IMR-90 (cell line): ENCODE measurements around the gene CD2AP. TPM values are rescaled to one million over a fixed set of nuclear protein-coding genes. Genes with fewer than 3 reads are reported as not detected.

ENCODE experiments used
- ATAC-seq: fragments of 200-7000 bp; cut with Tn5 transposase; 2 replicates; pipeline ENCODE4 v1.9.1; 2020; ENCODE audit warnings: low read depth, mild to moderate bottlenecking, moderate library complexity
- BruUV-seq: library from RNA; stranded (reverse); fragments of 400-500 nt; replicated peaks from 2 replicates; lab custom pipeline; 2021; lab: Mats Ljungman, UMichigan
- CTCF ChIA-PET: fragments of 300-600 bp; formaldehyde crosslinking; extraction: SDS; loops from one replicate; lab custom pipeline; 2021; ENCODE audit warnings: antibody characterized with exemption; lab: Yijun Ruan, JAX
- POLR2A ChIA-PET: fragments of 300-600 bp; sonication (Branson Sonifier 250); formaldehyde crosslinking; loops from one replicate; lab custom pipeline; 2022; ENCODE audit warnings: antibody characterized with exemption; ENCODE audit not compliant: unreplicated experiment; lab: Charles Lee
- DNase-seq: peaks from one replicate; pipeline ENCODE4 v3.0.0; 2013
- H2AFZ ChIP-seq: replicated peaks from 2 replicates; pipeline ENCODE3; 2013; ENCODE audit warnings: low read length, mild to moderate bottlenecking; ENCODE audit not compliant: poor library complexity
- H2AK5ac ChIP-seq: 2 replicates; pipeline ENCODE4 v1.6.1; 2013; ENCODE audit warnings: low read depth, low read length, inconsistent platforms
- H2AK9ac ChIP-seq: replicated peaks from 2 replicates; pipeline ENCODE3; 2013; ENCODE audit warnings: mild to moderate bottlenecking, low read depth, low read length, moderate library complexity; ENCODE audit not compliant: poor library complexity
- H2BK120ac ChIP-seq: 2 replicates; pipeline ENCODE4 v1.6.1; 2013; ENCODE audit warnings: low read depth, low read length, inconsistent platforms
- H2BK15ac ChIP-seq: 3 replicates; pipeline ENCODE4 v1.6.1; 2013; ENCODE audit warnings: low read depth, low read length, inconsistent platforms
- H2BK20ac ChIP-seq: 2 replicates; pipeline ENCODE4 v1.6.1; 2013; ENCODE audit warnings: low read depth, mild to moderate bottlenecking, inconsistent platforms, low read length, moderate library complexity
- H2BK5ac ChIP-seq: 2 replicates; pipeline ENCODE4 v1.6.1; 2013; ENCODE audit warnings: mild to moderate bottlenecking, low read depth, low read length, inconsistent platforms; ENCODE audit not compliant: poor library complexity, severe bottlenecking
- H3K14ac ChIP-seq: replicated peaks from 2 replicates; pipeline ENCODE4 v1.6.1; 2013; ENCODE audit warnings: low read depth, low read length, inconsistent platforms
- H3K18ac ChIP-seq: 2 replicates; pipeline ENCODE4 v1.6.1; 2013; ENCODE audit warnings: low read depth, low read length, control low read depth
- H3K23ac ChIP-seq: 2 replicates; pipeline ENCODE4 v1.6.1; 2013; ENCODE audit warnings: low read depth, low read length, inconsistent platforms
- H3K27ac ChIP-seq: 2 replicates; pipeline ENCODE4 v1.5.1; 2013; ENCODE audit warnings: mild to moderate bottlenecking, control low read depth, low read length; ENCODE audit not compliant: insufficient read depth
- H3K27me3 ChIP-seq: 2 replicates; pipeline ENCODE4 v1.6.1; 2013; ENCODE audit warnings: low read length; ENCODE audit not compliant: control insufficient read depth, insufficient read depth
- H3K36me3 ChIP-seq: 2 replicates; pipeline ENCODE4 v1.6.1; 2013; ENCODE audit warnings: low read length, mixed read lengths; ENCODE audit not compliant: control insufficient read depth, insufficient read depth
- H3K4ac ChIP-seq: 2 replicates; pipeline ENCODE4 v1.6.1; 2013; ENCODE audit warnings: low read depth, low read length, inconsistent platforms
- H3K4me1 ChIP-seq: 2 replicates; pipeline ENCODE4 v1.6.1; 2013; ENCODE audit warnings: low read length, mixed read lengths; ENCODE audit not compliant: control insufficient read depth, insufficient read depth
- H3K4me2 ChIP-seq: 2 replicates; pipeline ENCODE4 v1.6.1; 2013; ENCODE audit warnings: low read depth, mild to moderate bottlenecking, control low read depth, low read length, moderate library complexity
- H3K4me3 ChIP-seq: 2 replicates; pipeline ENCODE4 v1.5.1; 2013; ENCODE audit warnings: low read depth, mild to moderate bottlenecking, control low read depth, low read length, moderate library complexity; ENCODE audit not compliant: insufficient read depth
- H3K56ac ChIP-seq: 2 replicates; pipeline ENCODE4 v1.6.1; 2013; ENCODE audit warnings: low read length, inconsistent platforms; ENCODE audit not compliant: insufficient read depth; ENCODE audit errors: extremely low read depth
- H3K79me1 ChIP-seq, 2 experiments: 2 replicates each; pipeline ENCODE4 v1.6.1; 2013; ENCODE audit warnings: low read length in 2 of 2, inconsistent platforms in 1 of 2, low read depth in 1 of 2
- H3K9ac ChIP-seq: 2 replicates; pipeline ENCODE4 v1.6.1; 2013; ENCODE audit warnings: low read depth, low read length, control low read depth
- H3K9me1 ChIP-seq: 2 replicates; pipeline ENCODE4 v1.6.1; 2013; ENCODE audit warnings: low read length, inconsistent platforms; ENCODE audit not compliant: insufficient read depth
- H3K9me3 ChIP-seq: 2 replicates; pipeline ENCODE4 v1.6.1; 2013; ENCODE audit warnings: low read length; ENCODE audit not compliant: control insufficient read depth, insufficient read depth
- H4K20me1 ChIP-seq: 2 replicates; pipeline ENCODE4 v1.6.1; 2013; ENCODE audit warnings: low read length, inconsistent platforms; ENCODE audit not compliant: insufficient read depth
- H4K5ac ChIP-seq: 2 replicates; pipeline ENCODE4 v1.6.1; 2013; ENCODE audit warnings: mild to moderate bottlenecking, low read depth, low read length, control low read depth
- H4K8ac ChIP-seq, 2 experiments: 2 replicates each; pipeline ENCODE4 v1.6.1; 2013; ENCODE audit warnings: low read depth in 2 of 2, low read length in 2 of 2, control low read depth in 1 of 2, inconsistent platforms in 1 of 2
- H4K91ac ChIP-seq: 2 replicates; pipeline ENCODE4 v1.6.1; 2013; ENCODE audit warnings: low read depth, low read length, inconsistent platforms; ENCODE audit not compliant: insufficient read depth
- CHD1 ChIP-seq: IDR thresholded peaks from 2 replicates; pipeline ENCODE4 v1.6.1; 2012; ENCODE audit warnings: low read depth, low read length, improper control_type of control experiment
- ELK1 ChIP-seq: fragments of 150-350 bp; IDR thresholded peaks from 2 replicates; pipeline ENCODE4 v1.6.1; 2016; ENCODE audit warnings: low read depth, mild to moderate bottlenecking, low read length, moderate library complexity, borderline replicate concordance
- MAFK ChIP-seq: IDR thresholded peaks from 2 replicates; pipeline ENCODE4 v1.6.1; 2012; ENCODE audit warnings: low read depth, low read length, improper control_type of control experiment
- MXI1 ChIP-seq: IDR thresholded peaks from 2 replicates; pipeline ENCODE4 v1.6.1; 2012; ENCODE audit warnings: low read depth, mild to moderate bottlenecking, low read length, moderate library complexity, borderline replicate concordance
- NFE2L2 ChIP-seq: fragments of 150-350 bp; IDR thresholded peaks from 2 replicates; pipeline ENCODE4 v1.6.1; 2016; ENCODE audit warnings: low read depth, mild to moderate bottlenecking, low read length
- POLR2A ChIP-seq: IDR thresholded peaks from 2 replicates; pipeline ENCODE4 v1.6.1; 2012; ENCODE audit warnings: mild to moderate bottlenecking, low read depth, low read length
- RAD21 ChIP-seq: IDR thresholded peaks from 2 replicates; pipeline ENCODE4 v1.6.1; 2012; ENCODE audit warnings: low read length, improper control_type of control experiment
- RCOR1 ChIP-seq: IDR thresholded peaks from 2 replicates; pipeline ENCODE4 v1.6.1; 2012; ENCODE audit warnings: mild to moderate bottlenecking, low read length, improper control_type of control experiment; ENCODE audit not compliant: insufficient replicate concordance
- RFX5 ChIP-seq: IDR thresholded peaks from 2 replicates; pipeline ENCODE4 v1.8.0; 2012; ENCODE audit warnings: low read depth, mild to moderate bottlenecking, low read length, moderate library complexity
- SMC3 ChIP-seq: fragments of 150-350 bp; IDR thresholded peaks from 2 replicates; pipeline ENCODE4 v1.6.1; 2016; ENCODE audit warnings: low read depth, mild to moderate bottlenecking, antibody characterized with exemption, low read length, moderate library complexity
- USF2 ChIP-seq: fragments of 150-350 bp; IDR thresholded peaks from 2 replicates; pipeline ENCODE4 v1.6.1; 2017; ENCODE audit warnings: mild to moderate bottlenecking, antibody characterized with exemption, low read length, low read depth
- WGBS, 2 experiments: methylation state at CpG; one replicate each; pipeline versions ENCODE4 v1.1.5 to v1.1.7; 2013; ENCODE audit warnings: missing lambda C conversion rate in 2 of 2; ENCODE audit not compliant: insufficient read length in 1 of 2; ENCODE audit errors: extremely low coverage in 2 of 2; 5-methylcytosine and 5-hydroxymethylcytosine counted together
- dilution Hi-C: fragments of 300-500 bp; cut with HindIII; formaldehyde crosslinking; loops from one replicate; pipeline ENCODE4 v1.14.3; 2018; ENCODE audit warnings: low sequenced_read_pairs; ENCODE audit not compliant: unreplicated experiment
- in situ Hi-C: fragments of 300-500 bp; cut with MboI; formaldehyde crosslinking; loops from 3 replicates; pipeline ENCODE4 v1.14.3; 2019; ENCODE audit warnings: low sequenced_read_pairs, inconsistent platforms, mixed read lengths
- intact Hi-C: fragments of 100-400 bp; cut with micrococcal nuclease; formaldehyde crosslinking; loops from 2 replicates; pipeline ENCODE4 v1.10.0; 2022
- polyA plus RNA-seq, 3 experiments: library from polyadenylated mRNA; depleted of rRNA; stranded (reverse); fragments of >200 nt; gene quantifications; 2 replicates each; pipeline ENCODE4 v1.2.3, GENCODE V29; 2012; ENCODE audit warnings: low replicate concordance in 1 of 3
- total RNA-seq: library from RNA; depleted of rRNA; stranded (reverse); fragments of >200 nt; gene quantifications from 2 replicates; pipeline ENCODE4 v1.2.3, GENCODE V29; 2012
- TF ChIP-seq, protein P1 (sequence below): conservative IDR thresholded peaks from 2 replicates; pipeline ENCODE4 v1.5.1; 2012; ENCODE audit warnings: mild to moderate bottlenecking, low read depth, low read length, improper control_type of control experiment

The CD2AP gene
- total and polyA plus RNA-seq, 2 of the 4 experiments (the other 2 are of a cell fraction) = 5.3 to 7.5 TPM

- no CpG with 5 or more reads among the region's 4 CpGs for WGBS, 2 experiments
- Histone ChIP-seq H2AK5ac (no peak overlapping the region), H3K23ac (no peak overlapping the region), H4K91ac (no peak overlapping the region), H3K14ac (no peak overlapping the region), H2AK9ac (no peak overlapping the region), H3K4me1 (no peaks in the 10 kb centered on the region), H3K27me3 (no peaks in the 10 kb centered on the region), H3K9ac (no peak overlapping the region), H3K4me2 (no peak overlapping the region), H2BK5ac (no peak overlapping the region), H3K4me3 (no peak overlapping the region), H3K56ac (no peak overlapping the region), H2BK20ac (no peak overlapping the region), H4K5ac (no peak overlapping the region), H3K36me3 (no peaks in the 10 kb centered on the region), H3K4ac (no peak overlapping the region), H3K79me1 (no peaks in the 10 kb centered on the region), H3K27ac (no peak overlapping the region), H3K9me1 (no peaks in the 10 kb centered on the region), H4K8ac (no peak overlapping the region), H2AFZ (no peak overlapping the region), H3K9me3 (no peaks in the 10 kb centered on the region), H2BK120ac (no peak overlapping the region), H3K18ac (no peak overlapping the region), H4K20me1 (no peaks in the 10 kb centered on the region), H2BK15ac (no peak overlapping the region)
- TF ChIP-seq, protein P1, sequence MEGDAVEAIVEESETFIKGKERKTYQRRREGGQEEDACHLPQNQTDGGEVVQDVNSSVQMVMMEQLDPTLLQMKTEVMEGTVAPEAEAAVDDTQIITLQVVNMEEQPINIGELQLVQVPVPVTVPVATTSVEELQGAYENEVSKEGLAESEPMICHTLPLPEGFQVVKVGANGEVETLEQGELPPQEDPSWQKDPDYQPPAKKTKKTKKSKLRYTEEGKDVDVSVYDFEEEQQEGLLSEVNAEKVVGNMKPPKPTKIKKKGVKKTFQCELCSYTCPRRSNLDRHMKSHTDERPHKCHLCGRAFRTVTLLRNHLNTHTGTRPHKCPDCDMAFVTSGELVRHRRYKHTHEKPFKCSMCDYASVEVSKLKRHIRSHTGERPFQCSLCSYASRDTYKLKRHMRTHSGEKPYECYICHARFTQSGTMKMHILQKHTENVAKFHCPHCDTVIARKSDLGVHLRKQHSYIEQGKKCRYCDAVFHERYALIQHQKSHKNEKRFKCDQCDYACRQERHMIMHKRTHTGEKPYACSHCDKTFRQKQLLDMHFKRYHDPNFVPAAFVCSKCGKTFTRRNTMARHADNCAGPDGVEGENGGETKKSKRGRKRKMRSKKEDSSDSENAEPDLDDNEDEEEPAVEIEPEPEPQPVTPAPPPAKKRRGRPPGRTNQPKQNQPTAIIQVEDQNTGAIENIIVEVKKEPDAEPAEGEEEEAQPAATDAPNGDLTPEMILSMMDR = no peak
- no peak for TF ChIP-seq USF2
- no peak for TF ChIP-seq RAD21
- no peak for TF ChIP-seq SMC3
- TF ChIP-seq RCOR1 = no peak
- TF ChIP-seq CHD1 = no peak
- TF ChIP-seq NFE2L2 = no peak
- TF ChIP-seq RFX5 = no peak
- TF ChIP-seq MXI1 = no peak
- TF ChIP-seq MAFK = no peak
- no peak for TF ChIP-seq ELK1
- TF ChIP-seq POLR2A = no peak
- intact Hi-C loops = no loop called here
- in situ Hi-C loops = no loop called here
- ChIA-PET CTCF (interaction anchor here (0.5 kb wide), 1 partner anchor 91 kb away, joined by 3 read pairs; no protein-coding TSS in a partner anchor), POLR2A (no interaction called here)
- ATAC-seq (no peak), DNase-seq (no peak)
- no TSS peak for BruUV-seq
- dilution Hi-C loops = no loop called here
Observed at GRCh38 chr6:47455533-47456209, 21.9 kb upstream of the CD2AP start.
